DND-41 (cell line): ENCODE measurements around the gene SLC2A9.

Experiments
- ATAC-seq: fragments of 200-7000 bp; cut with Tn5 transposase; 3 replicates; pipeline ENCODE4 v1.9.1; 2021; ENCODE audit warnings: low read depth; ENCODE audit not compliant: insufficient read depth
- DNase-seq: peaks from one replicate; pipeline ENCODE4 v3.0.0-alpha.2; 2020
- H2AFZ ChIP-seq: 2 replicates; pipeline ENCODE4 v1.6.0; 2012; ENCODE audit warnings: low read depth, low read length
- H3K27ac ChIP-seq: 2 replicates; pipeline ENCODE4 v1.5.1; 2012; ENCODE audit warnings: low read length, inconsistent platforms
- H3K27me3 ChIP-seq: fragments of 200-600 bp; sonication (generic); 2 replicates; pipeline ENCODE4 v1.6.0; 2012; ENCODE audit warnings: low read length, mild to moderate bottlenecking, inconsistent platforms; ENCODE audit not compliant: insufficient read depth, poor library complexity
- H3K36me3 ChIP-seq: 2 replicates; pipeline ENCODE4 v1.5.1; 2012; ENCODE audit warnings: low read length, inconsistent platforms; ENCODE audit not compliant: insufficient read depth
- H3K4me1 ChIP-seq: 2 replicates; pipeline ENCODE4 v1.5.1; 2012; ENCODE audit warnings: mild to moderate bottlenecking, low read length; ENCODE audit not compliant: insufficient read depth
- H3K4me2 ChIP-seq: 2 replicates; pipeline ENCODE4 v1.6.0; 2012; ENCODE audit warnings: mild to moderate bottlenecking, moderate library complexity, low read length, inconsistent platforms; ENCODE audit not compliant: insufficient read depth
- H3K4me3 ChIP-seq, 2 experiments: fragments of 200-600 bp in 1 of 2; shearing (Covaris generic) in 1 of 2; 2 replicates each; pipeline ENCODE4 v1.5.1; 2012 to 2016; ENCODE audit warnings: inconsistent platforms in 2 of 2, low read length in 2 of 2, mild to moderate bottlenecking in 2 of 2, low read depth in 1 of 2, moderate library complexity in 1 of 2
- H3K79me2 ChIP-seq: 2 replicates; pipeline ENCODE4 v1.6.0; 2012; ENCODE audit warnings: low read length, inconsistent platforms; ENCODE audit not compliant: insufficient read depth
- H3K9ac ChIP-seq: 2 replicates; pipeline ENCODE4 v1.6.0; 2012; ENCODE audit warnings: low read depth, mild to moderate bottlenecking, inconsistent platforms, low read length, moderate library complexity
- H3K9me3 ChIP-seq: 2 replicates; pipeline ENCODE4 v1.5.1; 2012; ENCODE audit warnings: low read length, moderate library complexity, mild to moderate bottlenecking, inconsistent platforms; ENCODE audit not compliant: insufficient read depth, severe bottlenecking
- H4K20me1 ChIP-seq: 2 replicates; pipeline ENCODE4 v1.6.0; 2012; ENCODE audit warnings: low read length; ENCODE audit not compliant: insufficient read depth
- CTCF ChIP-seq: IDR thresholded peaks from 2 replicates; pipeline ENCODE4 v1.5.1; 2012; ENCODE audit warnings: borderline replicate concordance, low read length, moderate library complexity, mild to moderate bottlenecking; ENCODE audit not compliant: poor library complexity, severe bottlenecking; ENCODE audit errors: extremely low read depth
- EZH2 ChIP-seq: IDR thresholded peaks from 3 replicates; pipeline ENCODE4 v1.6.1; 2012; ENCODE audit warnings: borderline replicate concordance, low read depth, mild to moderate bottlenecking, moderate library complexity, low read length, inconsistent platforms; ENCODE audit not compliant: severe bottlenecking

SLC2A9 gene

GRCh38 chr4:10011277-10011676, 10.0 kb downstream of the SLC2A9 start:
- no peaks in the 10 kb centered on the region for H3K9me3 ChIP-seq
- H3K9ac ChIP-seq: no peak overlapping the region
- H3K36me3 ChIP-seq: no peaks in the 10 kb centered on the region
- TF ChIP-seq EZH2 (no peak), CTCF (no peak)
- no peak overlapping the region for H2AFZ ChIP-seq
- H3K4me1 ChIP-seq: no peaks in the 10 kb centered on the region
- no peaks in the 10 kb centered on the region for H3K27me3 ChIP-seq
- H4K20me1 ChIP-seq: no peaks in the 10 kb centered on the region
- no peak overlapping the region for H3K27ac ChIP-seq
- no peak for DNase-seq
- ATAC-seq: no peak
- H3K79me2 ChIP-seq: no peaks in the 10 kb centered on the region
- H3K4me2 ChIP-seq: no peak overlapping the region
- H3K4me3 ChIP-seq: no peak overlapping the region

- no peak overlapping the region for H2AFZ ChIP-seq
- no peak overlapping the region for H3K9ac ChIP-seq
- H3K4me3 ChIP-seq: no peak overlapping the region
- no peaks in the 10 kb centered on the region for H3K4me1 ChIP-seq
- no peak overlapping the region for H3K27ac ChIP-seq
- no peak overlapping the region for H3K4me2 ChIP-seq
- ATAC-seq: no peak
- no peaks in the 10 kb centered on the region for H3K79me2 ChIP-seq
- no peaks in the 10 kb centered on the region for H3K27me3 ChIP-seq
- H3K9me3 ChIP-seq: no peaks in the 10 kb centered on the region
- no peak for TF ChIP-seq CTCF
- no peak for TF ChIP-seq EZH2
- no peaks in the 10 kb centered on the region for H3K36me3 ChIP-seq
- no peaks in the 10 kb centered on the region for H4K20me1 ChIP-seq
- no peak for DNase-seq
Measured at GRCh38 chr4:10009861-10010500, 11.3 kb downstream of the SLC2A9 start.

- no peak for TF ChIP-seq CTCF
- TF ChIP-seq EZH2: no peak
- Histone ChIP-seq H2AFZ (no peak overlapping the region), H3K27ac (no peak overlapping the region), H3K36me3 (no peaks in the 10 kb centered on the region), H3K4me3 (no peak overlapping the region), H3K4me1 (no peaks in the 10 kb centered on the region), H3K9ac (no peak overlapping the region), H3K4me2 (no peak overlapping the region), H3K9me3 (no peaks in the 10 kb centered on the region), H4K20me1 (no peaks in the 10 kb centered on the region), H3K79me2 (no peaks in the 10 kb centered on the region), H3K27me3 (no peaks in the 10 kb centered on the region)
- DNase-seq: no peak
- ATAC-seq: no peak
Measured at GRCh38 chr4:10008609-10009005, 12.7 kb downstream of the SLC2A9 start.
